Measurements from ENCODE around the gene SORBS1.

Gene SORBS1

GRCh38 chr10:95478935-95479334 is 82.2 kb downstream of the SORBS1 start:
- H3K36me3 ChIP-seq (ENCODE audit: control insufficient read depth in 2 of 2, insufficient read depth in 2 of 2, low read length in 2 of 2), result no peaks in the 10 kb centered on the region
- H3K9ac ChIP-seq (ENCODE audit: low read depth in 1 of 2, low read length in 2 of 2), result no peak overlapping the region
- H3K9me3 ChIP-seq (ENCODE audit: control insufficient read depth in 2 of 2, low read length in 2 of 2), result no peaks in the 10 kb centered on the region
- H3K4me1 ChIP-seq (ENCODE audit: control insufficient read depth in 2 of 2, insufficient read depth in 2 of 2, low read length in 2 of 2), result peaks cover 38 to 54% of the 10 kb centered on the region in 2 donors
- H3K27me3 ChIP-seq (ENCODE audit: control insufficient read depth in 2 of 2, insufficient read depth in 2 of 2, low read length in 2 of 2), result no peaks in the 10 kb centered on the region
- H3K4me3 ChIP-seq (ENCODE audit: low read length in 2 of 2), result no peak overlapping the region
- peak overlapping the region; percentile 63 to 73 for H3K27ac ChIP-seq (ENCODE audit: low read depth in 2 of 2, low read length in 2 of 2)

GRCh38 chr10:95478185-95478584 is 83.0 kb downstream of the SORBS1 start:
- Histone ChIP-seq H3K4me1 (ENCODE audit: control insufficient read depth in 2 of 2, insufficient read depth in 2 of 2, low read length in 2 of 2) (peaks cover 41 to 56% of the 10 kb centered on the region in 2 donors), H3K4me3 (ENCODE audit: low read length in 2 of 2) (no peak overlapping the region), H3K9ac (ENCODE audit: low read depth in 1 of 2, low read length in 2 of 2) (no peak overlapping the region), H3K27me3 (ENCODE audit: control insufficient read depth in 2 of 2, insufficient read depth in 2 of 2, low read length in 2 of 2) (no peaks in the 10 kb centered on the region), H3K27ac (ENCODE audit: low read depth in 2 of 2, low read length in 2 of 2) (peak overlapping the region in 1 of 2 donors; percentile 63), H3K9me3 (ENCODE audit: control insufficient read depth in 2 of 2, low read length in 2 of 2) (no peaks in the 10 kb centered on the region), H3K36me3 (ENCODE audit: control insufficient read depth in 2 of 2, insufficient read depth in 2 of 2, low read length in 2 of 2) (no peaks in the 10 kb centered on the region)

- no peaks in the 10 kb centered on the region for H3K9me3 ChIP-seq (ENCODE audit: control insufficient read depth in 2 of 2, low read length in 2 of 2)
- peaks cover 41 to 56% of the 10 kb centered on the region in 2 donors for H3K4me1 ChIP-seq (ENCODE audit: control insufficient read depth in 2 of 2, insufficient read depth in 2 of 2, low read length in 2 of 2)
- no peaks in the 10 kb centered on the region for H3K36me3 ChIP-seq (ENCODE audit: control insufficient read depth in 2 of 2, insufficient read depth in 2 of 2, low read length in 2 of 2)
- peak overlapping the region; percentile 64 to 88 for H3K27ac ChIP-seq (ENCODE audit: low read depth in 2 of 2, low read length in 2 of 2)
- no peak overlapping the region for H3K4me3 ChIP-seq (ENCODE audit: low read length in 2 of 2)
- no peaks in the 10 kb centered on the region for H3K27me3 ChIP-seq (ENCODE audit: control insufficient read depth in 2 of 2, insufficient read depth in 2 of 2, low read length in 2 of 2)
- no peak overlapping the region for H3K9ac ChIP-seq (ENCODE audit: low read depth in 1 of 2, low read length in 2 of 2)
Observed at GRCh38 chr10:95477175-95477520, 84.0 kb downstream of the SORBS1 start.

GRCh38 chr10:95476469-95477174 is 84.5 kb downstream of the SORBS1 start:
- H3K36me3 ChIP-seq (ENCODE audit: control insufficient read depth in 2 of 2, insufficient read depth in 2 of 2, low read length in 2 of 2), result no peaks in the 10 kb centered on the region
- peak overlapping the region; percentile 64 to 88 for H3K27ac ChIP-seq (ENCODE audit: low read depth in 2 of 2, low read length in 2 of 2)
- H3K4me1 ChIP-seq (ENCODE audit: control insufficient read depth in 2 of 2, insufficient read depth in 2 of 2, low read length in 2 of 2), result peaks cover 37 to 53% of the 10 kb centered on the region in 2 donors
- no peaks in the 10 kb centered on the region for H3K9me3 ChIP-seq (ENCODE audit: control insufficient read depth in 2 of 2, low read length in 2 of 2)
- peak overlapping the region in 1 of 2 donors; percentile 11 for H3K9ac ChIP-seq (ENCODE audit: low read depth in 1 of 2, low read length in 2 of 2)
- H3K4me3 ChIP-seq (ENCODE audit: low read length in 2 of 2), result no peak overlapping the region
- no peaks in the 10 kb centered on the region for H3K27me3 ChIP-seq (ENCODE audit: control insufficient read depth in 2 of 2, insufficient read depth in 2 of 2, low read length in 2 of 2)

GRCh38 chr10:95475827-95476468 is 85.2 kb downstream of the SORBS1 start:
- Histone ChIP-seq H3K27ac (ENCODE audit: low read depth in 2 of 2, low read length in 2 of 2) (peak overlapping the region; percentile 64 to 88), H3K4me1 (ENCODE audit: control insufficient read depth in 2 of 2, insufficient read depth in 2 of 2, low read length in 2 of 2) (peaks cover 34 to 52% of the 10 kb centered on the region in 2 donors), H3K36me3 (ENCODE audit: control insufficient read depth in 2 of 2, insufficient read depth in 2 of 2, low read length in 2 of 2) (no peaks in the 10 kb centered on the region), H3K27me3 (ENCODE audit: control insufficient read depth in 2 of 2, insufficient read depth in 2 of 2, low read length in 2 of 2) (no peaks in the 10 kb centered on the region), H3K9ac (ENCODE audit: low read depth in 1 of 2, low read length in 2 of 2) (peak overlapping the region in 1 of 2 donors; percentile 11), H3K4me3 (ENCODE audit: low read length in 2 of 2) (no peak overlapping the region), H3K9me3 (ENCODE audit: control insufficient read depth in 2 of 2, low read length in 2 of 2) (no peaks in the 10 kb centered on the region)

- Histone ChIP-seq H3K9me3 (ENCODE audit: control insufficient read depth in 2 of 2, low read length in 2 of 2) (no peaks in the 10 kb centered on the region), H3K27me3 (ENCODE audit: control insufficient read depth in 2 of 2, insufficient read depth in 2 of 2, low read length in 2 of 2) (no peaks in the 10 kb centered on the region), H3K9ac (ENCODE audit: low read depth in 1 of 2, low read length in 2 of 2) (no peak overlapping the region), H3K4me1 (ENCODE audit: control insufficient read depth in 2 of 2, insufficient read depth in 2 of 2, low read length in 2 of 2) (peaks cover 25 to 46% of the 10 kb centered on the region in 2 donors), H3K36me3 (ENCODE audit: control insufficient read depth in 2 of 2, insufficient read depth in 2 of 2, low read length in 2 of 2) (no peaks in the 10 kb centered on the region), H3K27ac (ENCODE audit: low read depth in 2 of 2, low read length in 2 of 2) (peak overlapping the region; percentile 78 to 81), H3K4me3 (ENCODE audit: low read length in 2 of 2) (peak overlapping the region in 1 of 2 donors; percentile 15)
Observed at GRCh38 chr10:95475003-95475383, 86.2 kb downstream of the SORBS1 start.

GRCh38 chr10:95474228-95475002 is 86.8 kb downstream of the SORBS1 start:
- Histone ChIP-seq H3K9ac (ENCODE audit: low read depth in 1 of 2, low read length in 2 of 2) (no peak overlapping the region), H3K9me3 (ENCODE audit: control insufficient read depth in 2 of 2, low read length in 2 of 2) (no peaks in the 10 kb centered on the region), H3K27me3 (ENCODE audit: control insufficient read depth in 2 of 2, insufficient read depth in 2 of 2, low read length in 2 of 2) (no peaks in the 10 kb centered on the region), H3K27ac (ENCODE audit: low read depth in 2 of 2, low read length in 2 of 2) (peak overlapping the region; percentile 78 to 81), H3K4me1 (ENCODE audit: control insufficient read depth in 2 of 2, insufficient read depth in 2 of 2, low read length in 2 of 2) (peaks cover 25 to 40% of the 10 kb centered on the region in 2 donors), H3K4me3 (ENCODE audit: low read length in 2 of 2) (peak overlapping the region in 1 of 2 donors; percentile 15), H3K36me3 (ENCODE audit: control insufficient read depth in 2 of 2, insufficient read depth in 2 of 2, low read length in 2 of 2) (no peaks in the 10 kb centered on the region)

GRCh38 chr10:95472304-95473088 is 88.7 kb downstream of the SORBS1 start:
- Histone ChIP-seq H3K4me1 (ENCODE audit: control insufficient read depth in 2 of 2, insufficient read depth in 2 of 2, low read length in 2 of 2) (peaks cover 30 to 33% of the 10 kb centered on the region in 2 donors), H3K27ac (ENCODE audit: low read depth in 2 of 2, low read length in 2 of 2) (no peak overlapping the region), H3K27me3 (ENCODE audit: control insufficient read depth in 2 of 2, insufficient read depth in 2 of 2, low read length in 2 of 2) (no peaks in the 10 kb centered on the region), H3K4me3 (ENCODE audit: low read length in 2 of 2) (no peak overlapping the region), H3K36me3 (ENCODE audit: control insufficient read depth in 2 of 2, insufficient read depth in 2 of 2, low read length in 2 of 2) (no peaks in the 10 kb centered on the region), H3K9ac (ENCODE audit: low read depth in 1 of 2, low read length in 2 of 2) (no peak overlapping the region), H3K9me3 (ENCODE audit: control insufficient read depth in 2 of 2, low read length in 2 of 2) (no peaks in the 10 kb centered on the region)

GRCh38 chr10:95469676-95470075 is 91.5 kb downstream of the SORBS1 start:
- Histone ChIP-seq H3K36me3 (ENCODE audit: control insufficient read depth in 2 of 2, insufficient read depth in 2 of 2, low read length in 2 of 2) (no peaks in the 10 kb centered on the region), H3K9me3 (ENCODE audit: control insufficient read depth in 2 of 2, low read length in 2 of 2) (no peaks in the 10 kb centered on the region), H3K9ac (ENCODE audit: low read depth in 1 of 2, low read length in 2 of 2) (no peak overlapping the region), H3K27ac (ENCODE audit: low read depth in 2 of 2, low read length in 2 of 2) (peak overlapping the region in 1 of 2 donors; percentile 20), H3K27me3 (ENCODE audit: control insufficient read depth in 2 of 2, insufficient read depth in 2 of 2, low read length in 2 of 2) (no peaks in the 10 kb centered on the region), H3K4me1 (ENCODE audit: control insufficient read depth in 2 of 2, insufficient read depth in 2 of 2, low read length in 2 of 2) (peaks cover 14 to 16% of the 10 kb centered on the region in 2 donors), H3K4me3 (ENCODE audit: low read length in 2 of 2) (no peak overlapping the region)

All from mucosa of rectum (tissue), 2 donors.